Stomach (tissue), 4 donors: ENCODE measurements around the gene ADD3.

Experiments used
- POLR2A ChIP-seq, 4 donors: fragments of 450-650 bp; IDR thresholded peaks; one replicate each; pipeline ENCODE4 v1.6.1; 2016; ENCODE audit warnings: antibody characterized with exemption in 4 of 4, control low read depth in 2 of 4, mild to moderate bottlenecking in 1 of 4, moderate library complexity in 1 of 4
- POLR2AphosphoS5 ChIP-seq, 3 donors: sonication (generic); formaldehyde crosslinking; IDR thresholded peaks; one replicate each; pipeline ENCODE4 v1.6.1; 2016; ENCODE audit warnings: antibody characterized with exemption in 3 of 3

DNA sequence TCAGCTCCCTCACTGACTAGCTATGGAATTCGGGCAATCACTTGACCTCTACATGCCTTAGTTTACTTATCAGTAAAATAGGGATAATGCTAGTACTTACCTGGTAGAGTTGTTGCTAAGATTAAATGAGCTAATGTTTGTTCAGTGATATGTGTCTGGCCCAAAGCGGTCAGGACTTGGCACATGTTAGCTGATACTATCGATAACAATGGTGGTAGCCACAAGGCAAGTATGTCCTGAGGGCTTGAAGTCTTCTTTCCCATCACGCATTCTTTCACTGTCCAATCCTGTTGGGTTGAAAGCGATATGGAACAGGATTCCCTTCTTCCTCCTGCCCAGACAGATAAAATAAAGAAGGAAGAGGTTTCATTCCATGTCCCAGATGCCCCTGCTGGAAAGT, 174.1 kb downstream of the ADD3 start:
- TF ChIP-seq POLR2AphosphoS5 (IDR thresholded peaks at IDR 0.05) (no peak), POLR2A (IDR thresholded peaks at IDR 0.05) (no peak)
